IPS-15b (cell line): Measurements from ENCODE around the gene SPATA2.
A peak's percentile ranks its signal among the peaks of the same experiment; 100 is the strongest.

Source experiments
- H3K27me3 ChIP-seq: one replicate; pipeline ENCODE4 v1.6.1; 2013; ENCODE audit warnings: low read length; ENCODE audit not compliant: control insufficient read depth, insufficient read depth
- H3K36me3 ChIP-seq: one replicate; pipeline ENCODE4 v1.6.1; 2013; ENCODE audit warnings: low read length; ENCODE audit not compliant: control insufficient read depth, insufficient read depth
- H3K4me1 ChIP-seq: one replicate; pipeline ENCODE4 v1.6.1; 2013; ENCODE audit warnings: mild to moderate bottlenecking, low read length; ENCODE audit not compliant: control insufficient read depth, insufficient read depth
- H3K4me3 ChIP-seq: one replicate; pipeline ENCODE4 v1.5.1; 2013; ENCODE audit warnings: low read depth, low read length
- H3K9ac ChIP-seq: one replicate; pipeline ENCODE4 v1.6.1; 2013; ENCODE audit warnings: low read depth, mild to moderate bottlenecking, low read length
- H3K9me3 ChIP-seq: one replicate; pipeline ENCODE4 v1.6.1; 2013; ENCODE audit warnings: mild to moderate bottlenecking, low read length; ENCODE audit not compliant: control insufficient read depth, insufficient read depth

The SPATA2 gene

GRCh38 chr20:49925901-49926454 lies 10.6 kb upstream of the SPATA2 start:
- Histone ChIP-seq H3K27me3 (no peaks in the 10 kb centered on the region), H3K9ac (no peak overlapping the region), H3K36me3 (no peaks in the 10 kb centered on the region), H3K4me1 (no peaks in the 10 kb centered on the region), H3K9me3 (no peaks in the 10 kb centered on the region), H3K4me3 (no peak overlapping the region)

- H3K27me3 ChIP-seq: no peaks in the 10 kb centered on the region
- H3K9ac ChIP-seq: no peak overlapping the region
- no peak overlapping the region for H3K4me3 ChIP-seq
- H3K9me3 ChIP-seq: no peaks in the 10 kb centered on the region
- no peaks in the 10 kb centered on the region for H3K4me1 ChIP-seq
- no peaks in the 10 kb centered on the region for H3K36me3 ChIP-seq
Observed at GRCh38 chr20:49924247-49924646, 8.9 kb upstream of the SPATA2 start.

GRCh38 chr20:49919461-49919860 lies 4.1 kb upstream of the SPATA2 start:
- H3K27me3 ChIP-seq: peaks cover 2% of the 10 kb centered on the region
- H3K9me3 ChIP-seq: no peaks in the 10 kb centered on the region
- H3K36me3 ChIP-seq: no peaks in the 10 kb centered on the region
- no peaks in the 10 kb centered on the region for H3K4me1 ChIP-seq
- H3K4me3 ChIP-seq: no peak overlapping the region
- H3K9ac ChIP-seq: no peak overlapping the region

GRCh38 chr20:49919009-49919408 lies 3.7 kb upstream of the SPATA2 start:
- H3K9me3 ChIP-seq: no peaks in the 10 kb centered on the region
- no peak overlapping the region for H3K4me3 ChIP-seq
- peaks cover 2% of the 10 kb centered on the region for H3K27me3 ChIP-seq
- H3K36me3 ChIP-seq: no peaks in the 10 kb centered on the region
- H3K4me1 ChIP-seq: no peaks in the 10 kb centered on the region
- no peak overlapping the region for H3K9ac ChIP-seq

- H3K4me1 ChIP-seq: peaks cover 2% of the 10 kb centered on the region
- no peaks in the 10 kb centered on the region for H3K36me3 ChIP-seq
- H3K9me3 ChIP-seq: no peaks in the 10 kb centered on the region
- no peak overlapping the region for H3K4me3 ChIP-seq
- H3K27me3 ChIP-seq: peaks cover 2% of the 10 kb centered on the region
- no peak overlapping the region for H3K9ac ChIP-seq
Observed at GRCh38 chr20:49918446-49918845, 3.1 kb upstream of the SPATA2 start.

- peak overlapping the region; percentile 99 for H3K4me3 ChIP-seq
- H3K36me3 ChIP-seq: no peaks in the 10 kb centered on the region
- no peaks in the 10 kb centered on the region for H3K9me3 ChIP-seq
- peaks cover 2% of the 10 kb centered on the region for H3K27me3 ChIP-seq
- peaks cover 2% of the 10 kb centered on the region for H3K4me1 ChIP-seq
- H3K9ac ChIP-seq: no peak overlapping the region
Observed at GRCh38 chr20:49916146-49917002, 1.0 kb upstream of the SPATA2 start.

- Histone ChIP-seq H3K27me3 (peaks cover 2% of the 10 kb centered on the region), H3K9ac (peak overlapping the region; percentile 98), H3K4me3 (peak overlapping the region; percentile 99), H3K4me1 (peaks cover 2% of the 10 kb centered on the region), H3K9me3 (no peaks in the 10 kb centered on the region), H3K36me3 (no peaks in the 10 kb centered on the region)
Observed at GRCh38 chr20:49915118-49915379, 280 bp downstream of the SPATA2 start.

GRCh38 chr20:49914310-49915117 lies 815 bp downstream of the SPATA2 start:
- Histone ChIP-seq H3K27me3 (peaks cover 2% of the 10 kb centered on the region), H3K9me3 (no peaks in the 10 kb centered on the region), H3K9ac (peak overlapping the region; percentile 98), H3K36me3 (peaks cover under 1% of the 10 kb centered on the region), H3K4me3 (peak overlapping the region; percentile 99), H3K4me1 (peaks cover 2% of the 10 kb centered on the region)

GRCh38 chr20:49913399-49914047 lies 1.8 kb downstream of the SPATA2 start:
- peaks cover 2% of the 10 kb centered on the region for H3K36me3 ChIP-seq
- peak overlapping the region; percentile 37 for H3K9ac ChIP-seq
- H3K9me3 ChIP-seq: no peaks in the 10 kb centered on the region
- peaks cover 2% of the 10 kb centered on the region for H3K4me1 ChIP-seq
- H3K27me3 ChIP-seq: peaks cover 1% of the 10 kb centered on the region
- H3K4me3 ChIP-seq: peak overlapping the region; percentile 99

- Histone ChIP-seq H3K9ac (no peak overlapping the region), H3K4me3 (no peak overlapping the region), H3K36me3 (peaks cover 24% of the 10 kb centered on the region), H3K27me3 (no peaks in the 10 kb centered on the region), H3K4me1 (peaks cover 2% of the 10 kb centered on the region), H3K9me3 (no peaks in the 10 kb centered on the region)
Observed at GRCh38 chr20:49910340-49910706, 5.0 kb downstream of the SPATA2 start.

GRCh38 chr20:49909499-49910339 lies 5.6 kb downstream of the SPATA2 start:
- Histone ChIP-seq H3K4me3 (no peak overlapping the region), H3K27me3 (no peaks in the 10 kb centered on the region), H3K36me3 (peaks cover 29% of the 10 kb centered on the region), H3K9ac (no peak overlapping the region), H3K9me3 (no peaks in the 10 kb centered on the region), H3K4me1 (peaks cover 2% of the 10 kb centered on the region)
